ENCODE measurements around the gene CYP19A1. TPM values are rescaled to one million over a fixed set of nuclear protein-coding genes. Genes with fewer than 3 reads are reported as not detected.

CYP19A1 gene
- polyA plus RNA-seq, result 8.3 TPM
- long read RNA-seq, donor 1, result 0 reads
- long read RNA-seq, donor 2, result 0 reads
- long read RNA-seq, donor 3, result 0 reads
- long read RNA-seq, donor 4, result 0 reads
- long read RNA-seq, donor 5, result 0 reads
- long read RNA-seq, donor 6, full-length matches to known transcripts, result 3 of 3 reads
- long read RNA-seq, donor 6, partial matches to known transcripts, result 0 of 3 reads
- long read RNA-seq, donor 6, other reads (novel, unspliced or antisense), result 0 of 3 reads
- long read RNA-seq, donor 7, result 0 reads
- long read RNA-seq, donor 8, result 0 reads
- long read RNA-seq, donor 9, result 0 reads
- long read RNA-seq, donor 10, result 0 reads
- long read RNA-seq, donor 11, result 0 reads

GRCh38 chr15:51338496-51338895 is at the start of gene CYP19A1:
TSS of gene CYP19A1 (minus strand) at chr15:51338596. CDS start at chr15:51242912, 95,684 bp downstream.
- no peak for DNase-seq
- Histone ChIP-seq H3K36me3 (ENCODE audit: control insufficient read depth, insufficient read depth, low read length) (no peaks in the 10 kb centered on the region), H3K27me3 (ENCODE audit: control insufficient read depth, insufficient read depth, low read length) (peaks cover 31% of the 10 kb centered on the region), H3K4me3 (ENCODE audit: low read length) (no peak within 1 kb of the TSS), H3K27ac (ENCODE audit: low read length) (no peak within 1 kb of the TSS), H3K4me1 (ENCODE audit: control insufficient read depth, insufficient read depth, low read length) (no peaks in the 10 kb centered on the region), H3K9me3 (ENCODE audit: control insufficient read depth, low read depth, low read length) (no peaks in the 10 kb centered on the region)
- WGBS (ENCODE audit: insufficient coverage, low lambda C conversion rate), result 50% methylated on average over 1 of the region's 6 CpGs

- Histone ChIP-seq H3K27me3 (ENCODE audit: control insufficient read depth, insufficient read depth, low read length) (no peaks in the 10 kb centered on the region), H3K4me1 (ENCODE audit: control insufficient read depth, insufficient read depth, low read length) (peaks cover 2% of the 10 kb centered on the region), H3K27ac (ENCODE audit: low read length) (no peak overlapping the region), H3K9me3 (ENCODE audit: control insufficient read depth, low read depth, low read length) (no peaks in the 10 kb centered on the region), H3K4me3 (ENCODE audit: low read length) (no peak overlapping the region), H3K36me3 (ENCODE audit: control insufficient read depth, insufficient read depth, low read length) (no peaks in the 10 kb centered on the region)
- no CpG with 5 or more reads among the region's 3 CpGs for WGBS (ENCODE audit: insufficient coverage, low lambda C conversion rate)
- no peak for DNase-seq
These were observed 49.3 kb upstream of the CYP19A1 start for GRCh38 chr15:51387699-51388041.

- H3K27ac ChIP-seq (ENCODE audit: low read length), result no peak overlapping the region
- DNase-seq, result no peak
- no peaks in the 10 kb centered on the region for H3K36me3 ChIP-seq (ENCODE audit: control insufficient read depth, insufficient read depth, low read length)
- H3K4me1 ChIP-seq (ENCODE audit: control insufficient read depth, insufficient read depth, low read length), result peaks cover 2% of the 10 kb centered on the region
- no peaks in the 10 kb centered on the region for H3K27me3 ChIP-seq (ENCODE audit: control insufficient read depth, insufficient read depth, low read length)
- no peaks in the 10 kb centered on the region for H3K9me3 ChIP-seq (ENCODE audit: control insufficient read depth, low read depth, low read length)
- WGBS (ENCODE audit: insufficient coverage, low lambda C conversion rate), result 40% methylated on average over 1 of the region's 10 CpGs
- no peak overlapping the region for H3K4me3 ChIP-seq (ENCODE audit: low read length)
These were observed 48.7 kb upstream of the CYP19A1 start for GRCh38 chr15:51386960-51387698.

- Histone ChIP-seq H3K27ac (ENCODE audit: low read length) (no peak overlapping the region), H3K9me3 (ENCODE audit: control insufficient read depth, low read depth, low read length) (no peaks in the 10 kb centered on the region), H3K4me3 (ENCODE audit: low read length) (no peak overlapping the region), H3K27me3 (ENCODE audit: control insufficient read depth, insufficient read depth, low read length) (no peaks in the 10 kb centered on the region), H3K36me3 (ENCODE audit: control insufficient read depth, insufficient read depth, low read length) (no peaks in the 10 kb centered on the region), H3K4me1 (ENCODE audit: control insufficient read depth, insufficient read depth, low read length) (peaks cover 2% of the 10 kb centered on the region)
- WGBS (ENCODE audit: insufficient coverage, low lambda C conversion rate), result no CpG with 5 or more reads among the region's 12 CpGs
- no peak for DNase-seq
These were observed 48.1 kb upstream of the CYP19A1 start for GRCh38 chr15:51386486-51386885.

GRCh38 chr15:51386029-51386428 is 47.6 kb upstream of the CYP19A1 start:
- no peaks in the 10 kb centered on the region for H3K9me3 ChIP-seq (ENCODE audit: control insufficient read depth, low read depth, low read length)
- WGBS (ENCODE audit: insufficient coverage, low lambda C conversion rate), result no CpG with 5 or more reads among the region's 8 CpGs
- no peaks in the 10 kb centered on the region for H3K27me3 ChIP-seq (ENCODE audit: control insufficient read depth, insufficient read depth, low read length)
- no peak overlapping the region for H3K27ac ChIP-seq (ENCODE audit: low read length)
- H3K4me3 ChIP-seq (ENCODE audit: low read length), result no peak overlapping the region
- no peak for DNase-seq
- peaks cover 2% of the 10 kb centered on the region for H3K4me1 ChIP-seq (ENCODE audit: control insufficient read depth, insufficient read depth, low read length)
- H3K36me3 ChIP-seq (ENCODE audit: control insufficient read depth, insufficient read depth, low read length), result no peaks in the 10 kb centered on the region

GRCh38 chr15:51382787-51383186 is 44.4 kb upstream of the CYP19A1 start:
- no peaks in the 10 kb centered on the region for H3K27me3 ChIP-seq (ENCODE audit: control insufficient read depth, insufficient read depth, low read length)
- H3K9me3 ChIP-seq (ENCODE audit: control insufficient read depth, low read depth, low read length), result no peaks in the 10 kb centered on the region
- DNase-seq, result no peak
- WGBS (ENCODE audit: insufficient coverage, low lambda C conversion rate), result no CpG with 5 or more reads among the region's 4 CpGs
- no peak overlapping the region for H3K27ac ChIP-seq (ENCODE audit: low read length)
- H3K4me3 ChIP-seq (ENCODE audit: low read length), result no peak overlapping the region
- no peaks in the 10 kb centered on the region for H3K4me1 ChIP-seq (ENCODE audit: control insufficient read depth, insufficient read depth, low read length)
- H3K36me3 ChIP-seq (ENCODE audit: control insufficient read depth, insufficient read depth, low read length), result no peaks in the 10 kb centered on the region

- H3K4me1 ChIP-seq (ENCODE audit: control insufficient read depth, insufficient read depth, low read length), result no peaks in the 10 kb centered on the region
- peak; percentile 53 to 56 for DNase-seq
- H3K9me3 ChIP-seq (ENCODE audit: control insufficient read depth, low read depth, low read length), result no peaks in the 10 kb centered on the region
- no peak overlapping the region for H3K27ac ChIP-seq (ENCODE audit: low read length)
- no peaks in the 10 kb centered on the region for H3K27me3 ChIP-seq (ENCODE audit: control insufficient read depth, insufficient read depth, low read length)
- no CpG with 5 or more reads among the region's 14 CpGs for WGBS (ENCODE audit: insufficient coverage, low lambda C conversion rate)
- H3K36me3 ChIP-seq (ENCODE audit: control insufficient read depth, insufficient read depth, low read length), result no peaks in the 10 kb centered on the region
- no peak overlapping the region for H3K4me3 ChIP-seq (ENCODE audit: low read length)
These were observed 42.8 kb upstream of the CYP19A1 start for GRCh38 chr15:51380999-51381806.

GRCh38 chr15:51379390-51379789 is 41.0 kb upstream of the CYP19A1 start:
- Histone ChIP-seq H3K27me3 (ENCODE audit: control insufficient read depth, insufficient read depth, low read length) (no peaks in the 10 kb centered on the region), H3K9me3 (ENCODE audit: control insufficient read depth, low read depth, low read length) (no peaks in the 10 kb centered on the region), H3K36me3 (ENCODE audit: control insufficient read depth, insufficient read depth, low read length) (no peaks in the 10 kb centered on the region), H3K4me3 (ENCODE audit: low read length) (no peak overlapping the region), H3K27ac (ENCODE audit: low read length) (no peak overlapping the region), H3K4me1 (ENCODE audit: control insufficient read depth, insufficient read depth, low read length) (no peaks in the 10 kb centered on the region)
- no peak for DNase-seq
- WGBS (ENCODE audit: insufficient coverage, low lambda C conversion rate), result 80% methylated on average over 1 of the region's 4 CpGs

- Histone ChIP-seq H3K27me3 (ENCODE audit: control insufficient read depth, insufficient read depth, low read length) (no peaks in the 10 kb centered on the region), H3K4me3 (ENCODE audit: low read length) (no peak overlapping the region), H3K36me3 (ENCODE audit: control insufficient read depth, insufficient read depth, low read length) (no peaks in the 10 kb centered on the region), H3K4me1 (ENCODE audit: control insufficient read depth, insufficient read depth, low read length) (no peaks in the 10 kb centered on the region), H3K27ac (ENCODE audit: low read length) (no peak overlapping the region), H3K9me3 (ENCODE audit: control insufficient read depth, low read depth, low read length) (no peaks in the 10 kb centered on the region)
- no CpG with 5 or more reads among the region's 4 CpGs for WGBS (ENCODE audit: insufficient coverage, low lambda C conversion rate)
- no peak for DNase-seq
These were observed 40.0 kb upstream of the CYP19A1 start for GRCh38 chr15:51378406-51378805.

GRCh38 chr15:51377038-51377786 is 38.8 kb upstream of the CYP19A1 start:
- WGBS (ENCODE audit: insufficient coverage, low lambda C conversion rate), result 90% methylated on average over 4 of the region's 15 CpGs
- no peaks in the 10 kb centered on the region for H3K9me3 ChIP-seq (ENCODE audit: control insufficient read depth, low read depth, low read length)
- no peak for DNase-seq
- H3K27ac ChIP-seq (ENCODE audit: low read length), result no peak overlapping the region
- H3K4me1 ChIP-seq (ENCODE audit: control insufficient read depth, insufficient read depth, low read length), result no peaks in the 10 kb centered on the region
- no peaks in the 10 kb centered on the region for H3K27me3 ChIP-seq (ENCODE audit: control insufficient read depth, insufficient read depth, low read length)
- H3K36me3 ChIP-seq (ENCODE audit: control insufficient read depth, insufficient read depth, low read length), result no peaks in the 10 kb centered on the region
- H3K4me3 ChIP-seq (ENCODE audit: low read length), result no peak overlapping the region
